HepG2 (cell line): ENCODE data around the gene PLD1. TPM values are rescaled to one million over a fixed set of nuclear protein-coding genes. Genes with fewer than 3 reads are reported as not detected.

ENCODE experiments used
- FOXA1 ChIP-seq, 2 experiments: fragments of 450-650 bp in 1 of 2; sonication (generic) in 1 of 2; formaldehyde crosslinking in 1 of 2; IDR thresholded peaks; 2 replicates each; pipeline versions ENCODE4 v1.4.0 to v1.6.1; 2016 to 2020; ENCODE audit warnings: missing genetic modification reagents in 1 of 2
- GATA4 ChIP-seq: sonication (generic); IDR thresholded peaks from 2 replicates; pipeline ENCODE4 v1.6.1; 2016; ENCODE audit warnings: antibody characterized with exemption, low read depth, borderline replicate concordance
- HOXA5 ChIP-seq: sonication (generic); formaldehyde crosslinking; IDR thresholded peaks from 2 replicates; pipeline ENCODE4 v1.4.0; 2020; ENCODE audit warnings: missing genetic modification reagents
- MLLT10 ChIP-seq: sonication (generic); formaldehyde crosslinking; IDR thresholded peaks from 2 replicates; pipeline ENCODE4 v1.4.0; 2020; ENCODE audit warnings: missing genetic modification reagents
- ZNF746 ChIP-seq: sonication (generic); formaldehyde crosslinking; IDR thresholded peaks from 2 replicates; pipeline ENCODE4 v1.8.0; 2022; ENCODE audit warnings: mild to moderate bottlenecking, missing genetic modification reagents
- polyA plus RNA-seq, 8 experiments: library from polyadenylated mRNA; depleted of rRNA in 3 of 8; stranded (reverse) in 7 of 8; unstranded in 1 of 8; fragments of >200 nt; fragmentation: Illumina TruSeq in 4 of 8; extraction: Trizol in 4 of 8; gene quantifications; 2 replicates each; pipeline versions ENCODE4 v1.2.1 to v1.2.3, GENCODE V29; 2011 to 2016; ENCODE audit warnings: low read depth in 4 of 8, missing spikeins in 1 of 8, mixed read lengths in 1 of 8; ENCODE audit not compliant: insufficient read depth in 1 of 8
- total RNA-seq, 5 experiments: library from RNA; depleted of rRNA; stranded (reverse); fragments of >200 nt; fragmentation: Illumina TruSeq; extraction: Trizol; gene quantifications; 2 replicates each; pipeline ENCODE4 v1.2.3, GENCODE V29; 2016; ENCODE audit warnings: low read depth in 1 of 5
- TF ChIP-seq, protein P1 (sequence below): sonication (generic); formaldehyde crosslinking; IDR thresholded peaks from one replicate; pipeline ENCODE4 v1.5.1; 2020; ENCODE audit warnings: mild to moderate bottlenecking, missing genetic modification reagents; ENCODE audit errors: not compliant biosample characterization
- TF ChIP-seq, protein P2 (sequence below): sonication (generic); formaldehyde crosslinking; IDR thresholded peaks from 2 replicates; pipeline ENCODE4 v1.8.1; 2022; ENCODE audit warnings: low read depth, mild to moderate bottlenecking, missing genetic modification reagents
- TF ChIP-seq, protein P3 (sequence below): sonication (generic); formaldehyde crosslinking; IDR thresholded peaks from 2 replicates; pipeline ENCODE4 v1.4.0; 2020; ENCODE audit warnings: missing genetic modification reagents

The PLD1 gene
- total and polyA plus RNA-seq, 2 of the 13 experiments (the other 11 are each of a cell fraction or from before 2014, with no cell fraction given), result 27.1 to 59.4 TPM

DNA sequence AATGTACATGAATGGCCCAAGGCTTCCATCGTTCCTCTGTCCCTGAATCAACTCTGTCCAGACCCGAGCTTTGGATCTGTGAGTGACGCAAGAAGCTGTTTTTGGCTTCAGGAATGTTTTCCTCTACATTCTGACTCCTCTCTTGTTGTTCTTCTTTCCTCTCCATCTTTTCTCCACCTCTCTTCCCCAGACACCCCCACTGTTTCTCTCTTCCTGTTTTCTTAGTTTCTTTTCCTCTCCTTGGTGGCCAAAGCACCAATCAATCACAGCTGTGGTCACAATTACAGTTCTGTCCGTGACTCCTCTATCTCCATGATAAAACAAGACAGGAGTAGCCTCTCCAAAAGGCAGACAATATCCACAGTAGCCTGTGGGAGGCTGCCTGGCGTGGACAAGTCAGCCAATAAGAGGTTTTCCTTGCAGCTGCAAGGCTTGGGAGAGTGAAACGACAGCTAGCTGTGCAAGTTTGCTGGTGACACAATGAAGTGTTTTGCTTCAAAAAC, 28.0 kb upstream of the PLD1 start (continued):
- TF ChIP-seq, protein P1, sequence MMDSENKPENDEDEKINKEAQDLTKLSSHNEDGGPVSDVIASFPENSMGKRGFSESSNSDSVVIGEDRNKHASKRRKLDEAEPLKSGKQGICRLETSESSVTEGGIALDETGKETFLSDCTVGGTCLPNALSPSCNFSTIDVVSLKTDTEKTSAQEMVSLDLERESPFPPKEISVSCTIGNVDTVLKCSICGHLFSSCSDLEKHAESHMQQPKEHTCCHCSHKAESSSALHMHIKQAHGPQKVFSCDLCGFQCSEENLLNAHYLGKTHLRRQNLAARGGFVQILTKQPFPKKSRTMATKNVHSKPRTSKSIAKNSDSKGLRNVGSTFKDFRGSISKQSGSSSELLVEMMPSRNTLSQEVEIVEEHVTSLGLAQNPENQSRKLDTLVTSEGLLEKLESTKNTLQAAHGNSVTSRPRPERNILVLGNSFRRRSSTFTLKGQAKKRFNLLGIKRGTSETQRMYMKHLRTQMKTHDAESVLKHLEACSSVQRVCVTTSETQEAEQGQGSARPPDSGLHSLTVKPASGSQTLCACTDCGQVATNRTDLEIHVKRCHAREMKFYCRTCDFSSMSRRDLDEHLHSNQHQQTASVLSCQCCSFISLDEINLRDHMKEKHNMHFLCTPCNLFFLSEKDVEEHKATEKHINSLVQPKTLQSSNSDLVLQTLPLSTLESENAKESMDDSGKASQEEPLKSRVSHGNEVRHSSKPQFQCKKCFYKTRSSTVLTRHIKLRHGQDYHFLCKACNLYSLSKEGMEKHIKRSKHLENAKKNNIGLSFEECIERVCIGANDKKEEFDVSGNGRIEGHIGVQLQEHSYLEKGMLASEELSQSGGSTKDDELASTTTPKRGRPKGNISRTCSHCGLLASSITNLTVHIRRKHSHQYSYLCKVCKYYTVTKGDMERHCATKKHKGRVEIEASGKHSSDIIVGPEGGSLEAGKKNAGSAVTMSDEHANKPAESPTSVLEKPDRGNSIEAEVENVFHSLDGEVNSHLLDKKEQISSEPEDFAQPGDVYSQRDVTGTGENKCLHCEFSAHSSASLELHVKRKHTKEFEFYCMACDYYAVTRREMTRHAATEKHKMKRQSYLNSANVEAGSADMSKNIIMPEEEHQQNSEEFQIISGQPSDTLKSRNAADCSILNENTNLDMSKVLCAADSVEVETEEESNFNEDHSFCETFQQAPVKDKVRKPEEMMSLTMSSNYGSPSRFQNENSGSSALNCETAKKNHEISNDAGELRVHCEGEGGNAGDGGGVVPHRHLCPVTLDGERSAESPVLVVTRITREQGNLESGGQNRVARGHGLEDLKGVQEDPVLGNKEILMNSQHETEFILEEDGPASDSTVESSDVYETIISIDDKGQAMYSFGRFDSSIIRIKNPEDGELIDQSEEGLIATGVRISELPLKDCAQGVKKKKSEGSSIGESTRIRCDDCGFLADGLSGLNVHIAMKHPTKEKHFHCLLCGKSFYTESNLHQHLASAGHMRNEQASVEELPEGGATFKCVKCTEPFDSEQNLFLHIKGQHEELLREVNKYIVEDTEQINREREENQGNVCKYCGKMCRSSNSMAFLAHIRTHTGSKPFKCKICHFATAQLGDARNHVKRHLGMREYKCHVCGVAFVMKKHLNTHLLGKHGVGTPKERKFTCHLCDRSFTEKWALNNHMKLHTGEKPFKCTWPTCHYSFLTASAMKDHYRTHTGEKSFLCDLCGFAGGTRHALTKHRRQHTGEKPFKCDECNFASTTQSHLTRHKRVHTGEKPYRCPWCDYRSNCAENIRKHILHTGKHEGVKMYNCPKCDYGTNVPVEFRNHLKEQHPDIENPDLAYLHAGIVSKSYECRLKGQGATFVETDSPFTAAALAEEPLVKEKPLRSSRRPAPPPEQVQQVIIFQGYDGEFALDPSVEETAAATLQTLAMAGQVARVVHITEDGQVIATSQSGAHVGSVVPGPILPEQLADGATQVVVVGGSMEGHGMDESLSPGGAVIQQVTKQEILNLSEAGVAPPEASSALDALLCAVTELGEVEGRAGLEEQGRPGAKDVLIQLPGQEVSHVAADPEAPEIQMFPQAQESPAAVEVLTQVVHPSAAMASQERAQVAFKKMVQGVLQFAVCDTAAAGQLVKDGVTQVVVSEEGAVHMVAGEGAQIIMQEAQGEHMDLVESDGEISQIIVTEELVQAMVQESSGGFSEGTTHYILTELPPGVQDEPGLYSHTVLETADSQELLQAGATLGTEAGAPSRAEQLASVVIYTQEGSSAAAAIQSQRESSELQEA (CRISPR knock-in tag), result no peak
- TF ChIP-seq ZNF746 (0 out of 2 replicates have a peak, but pooled peaks have one; percentile 49), FOXA1 (IDR thresholded peaks at IDR 0.05) (no peak), FOXA1 (CRISPR knock-in tag; IDR thresholded peaks at IDR 0.05) (no peak), HOXA5 (CRISPR knock-in tag) (no peak), GATA4 (peak; percentile 53; the same call in 1 of the 2 replicates), MLLT10 (CRISPR knock-in tag) (no peak)
- TF ChIP-seq, protein P2, sequence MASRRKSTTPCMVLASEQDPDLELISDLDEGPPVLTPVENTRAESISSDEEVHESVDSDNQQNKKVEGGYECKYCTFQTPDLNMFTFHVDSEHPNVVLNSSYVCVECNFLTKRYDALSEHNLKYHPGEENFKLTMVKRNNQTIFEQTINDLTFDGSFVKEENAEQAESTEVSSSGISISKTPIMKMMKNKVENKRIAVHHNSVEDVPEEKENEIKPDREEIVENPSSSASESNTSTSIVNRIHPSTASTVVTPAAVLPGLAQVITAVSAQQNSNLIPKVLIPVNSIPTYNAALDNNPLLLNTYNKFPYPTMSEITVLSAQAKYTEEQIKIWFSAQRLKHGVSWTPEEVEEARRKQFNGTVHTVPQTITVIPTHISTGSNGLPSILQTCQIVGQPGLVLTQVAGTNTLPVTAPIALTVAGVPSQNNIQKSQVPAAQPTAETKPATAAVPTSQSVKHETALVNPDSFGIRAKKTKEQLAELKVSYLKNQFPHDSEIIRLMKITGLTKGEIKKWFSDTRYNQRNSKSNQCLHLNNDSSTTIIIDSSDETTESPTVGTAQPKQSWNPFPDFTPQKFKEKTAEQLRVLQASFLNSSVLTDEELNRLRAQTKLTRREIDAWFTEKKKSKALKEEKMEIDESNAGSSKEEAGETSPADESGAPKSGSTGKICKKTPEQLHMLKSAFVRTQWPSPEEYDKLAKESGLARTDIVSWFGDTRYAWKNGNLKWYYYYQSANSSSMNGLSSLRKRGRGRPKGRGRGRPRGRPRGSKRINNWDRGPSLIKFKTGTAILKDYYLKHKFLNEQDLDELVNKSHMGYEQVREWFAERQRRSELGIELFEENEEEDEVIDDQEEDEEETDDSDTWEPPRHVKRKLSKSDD (CRISPR knock-in tag), result no peak; the same call in 1 of the 2 replicates
- TF ChIP-seq, protein P3, sequence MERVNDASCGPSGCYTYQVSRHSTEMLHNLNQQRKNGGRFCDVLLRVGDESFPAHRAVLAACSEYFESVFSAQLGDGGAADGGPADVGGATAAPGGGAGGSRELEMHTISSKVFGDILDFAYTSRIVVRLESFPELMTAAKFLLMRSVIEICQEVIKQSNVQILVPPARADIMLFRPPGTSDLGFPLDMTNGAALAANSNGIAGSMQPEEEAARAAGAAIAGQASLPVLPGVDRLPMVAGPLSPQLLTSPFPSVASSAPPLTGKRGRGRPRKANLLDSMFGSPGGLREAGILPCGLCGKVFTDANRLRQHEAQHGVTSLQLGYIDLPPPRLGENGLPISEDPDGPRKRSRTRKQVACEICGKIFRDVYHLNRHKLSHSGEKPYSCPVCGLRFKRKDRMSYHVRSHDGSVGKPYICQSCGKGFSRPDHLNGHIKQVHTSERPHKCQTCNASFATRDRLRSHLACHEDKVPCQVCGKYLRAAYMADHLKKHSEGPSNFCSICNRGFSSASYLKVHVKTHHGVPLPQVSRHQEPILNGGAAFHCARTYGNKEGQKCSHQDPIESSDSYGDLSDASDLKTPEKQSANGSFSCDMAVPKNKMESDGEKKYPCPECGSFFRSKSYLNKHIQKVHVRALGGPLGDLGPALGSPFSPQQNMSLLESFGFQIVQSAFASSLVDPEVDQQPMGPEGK (CRISPR knock-in tag), result no peak
